WI38 (cell line): Measurements from ENCODE around the gene CDC27.
"Not testable (repeated sequence)": the region's sequence is repeated elsewhere in the genome, so short reads cannot be mapped to it uniquely, and the experiment has no call there.

Source experiments
- H3K4me3 ChIP-seq: 2 replicates; pipeline ENCODE4 v1.5.1; 2011; ENCODE audit warnings: low read depth, mild to moderate bottlenecking, control low read depth, low read length
- TF ChIP-seq, protein P1 (sequence below): IDR thresholded peaks from 2 replicates; pipeline ENCODE4 v1.5.1; 2012; ENCODE audit warnings: low read depth, mild to moderate bottlenecking, control low read depth, low read length

CDC27 gene

DNA sequence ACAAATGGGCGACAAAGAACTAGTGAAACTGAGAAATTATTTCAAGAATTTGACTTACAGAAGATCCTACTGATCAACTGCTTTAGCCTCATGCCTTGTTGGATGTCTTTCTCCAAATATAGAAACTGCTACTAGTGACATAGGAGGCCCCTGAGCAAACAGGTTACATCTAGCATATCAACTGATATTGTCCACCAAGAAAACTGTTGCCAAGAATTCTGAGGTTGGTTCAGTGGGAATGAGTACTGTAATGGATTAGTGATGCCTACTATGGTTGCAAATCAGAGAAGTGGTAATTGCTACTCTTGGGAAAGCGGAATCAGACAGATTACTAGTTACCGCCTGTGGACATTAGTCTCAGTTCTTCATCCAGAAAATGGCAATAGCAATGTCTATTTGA is 10.0 kb downstream of the CDC27 start:
- no peak overlapping the region for H3K4me3 ChIP-seq

DNA sequence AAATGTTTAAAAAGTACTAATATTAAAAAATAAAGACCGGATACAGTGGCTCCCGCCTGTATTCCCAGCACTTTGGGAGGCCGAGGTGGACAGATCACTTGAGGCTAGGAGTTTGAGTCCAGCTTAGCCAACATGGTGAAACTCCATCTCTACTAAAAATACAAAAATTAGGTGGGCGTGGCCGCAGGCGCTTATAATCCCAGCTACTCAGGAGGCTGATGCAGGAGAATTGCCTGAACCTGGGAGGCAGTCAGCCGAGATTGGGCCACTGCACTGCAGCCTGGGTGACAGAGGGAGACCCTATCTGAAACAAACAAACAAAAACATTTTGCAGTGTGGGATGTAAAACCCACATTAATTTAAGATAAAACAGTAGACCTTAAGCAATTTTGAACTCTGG is 11.8 kb downstream of the CDC27 start:
- TF ChIP-seq, protein P1, sequence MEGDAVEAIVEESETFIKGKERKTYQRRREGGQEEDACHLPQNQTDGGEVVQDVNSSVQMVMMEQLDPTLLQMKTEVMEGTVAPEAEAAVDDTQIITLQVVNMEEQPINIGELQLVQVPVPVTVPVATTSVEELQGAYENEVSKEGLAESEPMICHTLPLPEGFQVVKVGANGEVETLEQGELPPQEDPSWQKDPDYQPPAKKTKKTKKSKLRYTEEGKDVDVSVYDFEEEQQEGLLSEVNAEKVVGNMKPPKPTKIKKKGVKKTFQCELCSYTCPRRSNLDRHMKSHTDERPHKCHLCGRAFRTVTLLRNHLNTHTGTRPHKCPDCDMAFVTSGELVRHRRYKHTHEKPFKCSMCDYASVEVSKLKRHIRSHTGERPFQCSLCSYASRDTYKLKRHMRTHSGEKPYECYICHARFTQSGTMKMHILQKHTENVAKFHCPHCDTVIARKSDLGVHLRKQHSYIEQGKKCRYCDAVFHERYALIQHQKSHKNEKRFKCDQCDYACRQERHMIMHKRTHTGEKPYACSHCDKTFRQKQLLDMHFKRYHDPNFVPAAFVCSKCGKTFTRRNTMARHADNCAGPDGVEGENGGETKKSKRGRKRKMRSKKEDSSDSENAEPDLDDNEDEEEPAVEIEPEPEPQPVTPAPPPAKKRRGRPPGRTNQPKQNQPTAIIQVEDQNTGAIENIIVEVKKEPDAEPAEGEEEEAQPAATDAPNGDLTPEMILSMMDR: no peak
- no peak overlapping the region for H3K4me3 ChIP-seq

More for the DNA sequence above, 10.0 kb downstream of the CDC27 start:
- TF ChIP-seq, protein P1: no peak

DNA sequence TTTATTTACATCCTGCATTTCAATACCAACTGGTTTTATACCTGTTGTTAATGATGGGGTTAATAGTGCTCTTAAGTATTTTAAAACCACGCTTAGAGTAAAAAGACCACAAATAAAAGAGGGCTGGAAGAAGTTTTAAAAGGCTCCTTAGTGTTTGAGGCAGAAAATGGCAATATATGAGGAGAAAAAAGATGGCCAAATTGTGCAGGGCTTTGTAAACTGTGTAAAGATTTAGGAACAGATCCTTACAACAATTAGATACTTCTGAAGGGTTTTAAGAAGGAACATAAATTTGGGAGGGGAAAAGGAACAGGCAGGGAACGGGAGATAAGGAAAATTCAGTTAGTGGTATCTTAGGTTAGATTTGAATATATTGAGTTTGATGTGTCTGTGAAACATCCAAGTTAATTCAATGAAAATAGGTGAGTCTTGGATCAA is 12.7 kb downstream of the CDC27 start:
- no peak overlapping the region for H3K4me3 ChIP-seq
- TF ChIP-seq, protein P1: no peak

DNA sequence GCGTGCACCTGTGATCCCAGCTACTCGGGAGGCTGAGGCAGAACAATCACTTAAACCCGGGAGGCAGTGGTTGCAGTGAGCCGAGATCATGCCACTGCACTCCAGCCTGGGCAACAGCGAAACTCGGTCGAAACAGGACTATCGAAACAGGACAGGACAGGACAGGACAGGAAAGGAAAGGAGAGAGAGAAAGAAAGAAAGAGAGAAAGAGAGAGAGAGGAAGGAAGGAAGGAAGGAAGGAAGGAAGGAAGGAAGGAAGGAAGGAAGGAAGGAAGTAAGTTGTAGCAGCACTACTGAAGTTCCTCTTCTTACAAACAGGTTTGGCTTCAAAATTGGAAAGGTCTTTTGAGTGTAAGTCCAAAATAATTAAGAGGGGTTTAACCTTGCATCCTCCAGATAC is 14.3 kb downstream of the CDC27 start:
- not testable (repeated sequence) for H3K4me3 ChIP-seq

DNA sequence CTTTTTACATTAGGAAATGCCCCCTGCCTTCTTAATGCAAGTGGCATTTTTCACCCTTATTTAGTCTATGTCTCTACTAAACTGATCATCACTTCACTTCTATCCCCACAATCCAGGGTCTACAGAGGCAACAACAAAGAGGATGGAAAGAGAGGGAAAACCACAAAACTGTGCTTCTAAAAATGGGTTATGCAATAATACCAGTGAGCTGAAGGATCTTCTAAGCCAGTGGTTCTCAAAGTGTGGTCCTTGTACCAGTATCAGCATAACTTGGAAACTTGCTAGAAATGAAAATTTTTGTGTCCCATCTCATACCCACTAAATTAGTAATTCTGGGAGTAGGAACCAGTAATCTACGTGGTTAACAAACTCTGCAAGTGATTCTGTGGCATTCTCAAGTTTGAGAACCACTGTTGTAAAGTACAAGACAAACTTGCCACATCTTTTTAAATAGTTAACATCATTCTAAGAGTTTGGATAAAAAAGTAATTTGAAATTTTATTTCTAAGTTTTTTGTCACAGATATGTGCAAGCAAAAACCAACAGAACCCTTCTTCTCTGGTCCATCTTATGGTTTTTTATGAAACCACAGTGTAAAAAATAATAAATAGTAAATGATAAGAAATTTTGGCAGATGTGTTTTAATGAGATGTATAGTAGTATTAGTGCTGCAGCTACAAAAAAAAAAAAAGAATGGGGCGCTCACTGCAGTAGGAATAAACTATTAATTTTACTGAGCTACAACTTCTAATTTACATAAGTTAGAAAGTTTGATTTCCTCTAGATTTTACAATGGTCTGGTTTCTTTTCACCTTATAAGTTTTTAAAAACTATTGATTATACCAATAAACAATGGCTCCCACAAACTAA is 16.2 kb downstream of the CDC27 start:
- H3K4me3 ChIP-seq: no peak overlapping the region
- TF ChIP-seq, protein P1: no peak

DNA sequence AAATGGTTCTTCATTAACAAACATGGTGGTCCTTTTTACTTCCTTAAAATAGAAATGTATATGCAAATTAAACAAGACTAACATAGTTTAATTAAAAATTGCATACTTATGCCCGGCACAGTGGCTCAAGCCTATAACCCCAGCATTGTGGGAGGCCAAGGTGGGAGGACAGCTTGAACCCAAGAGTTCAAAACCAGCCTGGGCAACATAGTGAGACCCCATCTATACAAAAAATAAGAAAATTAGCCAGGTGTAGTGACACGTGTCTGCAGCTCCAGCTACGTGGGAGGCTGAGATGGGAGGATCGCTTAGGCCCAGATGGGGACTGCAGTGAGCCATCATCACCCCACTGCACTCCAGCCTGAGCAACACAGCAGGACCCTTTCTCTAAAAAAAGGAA is 18.4 kb downstream of the CDC27 start:
- H3K4me3 ChIP-seq: no peak overlapping the region
- TF ChIP-seq, protein P1: no peak

DNA sequence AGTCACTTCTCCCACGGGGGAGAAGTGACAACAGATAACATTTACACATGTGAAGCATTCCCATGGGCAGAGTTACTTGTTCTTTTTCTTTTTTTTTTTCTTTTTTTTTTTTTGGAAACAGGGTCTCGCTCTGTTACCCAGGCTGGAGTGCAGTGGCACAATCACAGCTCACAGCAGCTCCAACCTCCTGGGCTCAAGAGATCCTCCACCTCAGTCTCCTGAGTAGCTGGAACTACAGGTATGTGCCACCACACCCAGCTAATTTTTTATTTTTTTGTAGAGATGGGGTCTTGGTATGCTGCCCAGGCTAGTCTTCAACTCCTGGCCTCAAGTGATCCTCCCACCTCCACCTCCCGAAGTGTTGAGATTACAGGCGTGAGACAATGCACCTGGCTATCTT is 20.2 kb downstream of the CDC27 start:
- not testable (repeated sequence) for H3K4me3 ChIP-seq

DNA sequence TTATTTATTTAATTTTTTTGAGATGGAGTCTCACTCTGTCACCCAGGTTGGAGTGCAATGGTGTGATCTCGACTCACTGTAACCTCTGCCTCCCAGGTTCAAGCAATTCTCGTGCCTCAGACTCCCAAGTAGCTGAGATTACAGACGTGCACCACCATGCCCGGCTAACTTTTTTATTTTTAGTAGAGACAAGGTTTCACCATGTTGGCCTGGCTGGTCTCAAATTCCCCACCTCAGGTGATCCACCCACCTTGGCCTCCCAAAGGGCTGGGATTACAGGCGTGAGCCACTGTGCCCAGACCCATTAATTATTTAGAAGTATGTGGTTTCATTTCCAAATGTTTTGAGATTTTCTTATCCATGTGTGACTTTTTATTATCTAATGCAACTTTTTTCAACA is 22.2 kb downstream of the CDC27 start:
- not testable (repeated sequence) for H3K4me3 ChIP-seq

DNA sequence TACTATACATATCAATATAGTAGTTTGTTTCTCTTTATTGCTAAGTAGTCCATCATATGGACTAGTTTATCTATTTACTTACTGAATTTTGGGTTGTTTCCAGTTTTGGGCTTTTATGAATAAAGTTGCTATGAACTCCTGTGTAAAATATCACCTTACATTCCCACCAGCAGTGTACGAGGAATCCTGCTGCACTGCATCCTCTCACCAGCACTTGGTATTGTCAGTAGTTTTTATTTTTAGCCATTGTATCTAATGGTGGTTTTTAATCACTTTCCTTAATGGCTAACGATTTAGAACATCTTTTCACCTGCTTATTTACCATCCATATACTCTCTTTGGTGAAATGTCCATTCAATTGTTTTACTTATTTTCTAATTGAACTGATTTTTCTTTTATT is 24.0 kb downstream of the CDC27 start:
- TF ChIP-seq, protein P1: no peak
- H3K4me3 ChIP-seq: no peak overlapping the region
